Measurements from ENCODE around the gene NOL11.
"Not testable (repeated sequence)": the region's sequence is repeated elsewhere in the genome, so short reads cannot be mapped to it uniquely, and the experiment has no call there.

DNA sequence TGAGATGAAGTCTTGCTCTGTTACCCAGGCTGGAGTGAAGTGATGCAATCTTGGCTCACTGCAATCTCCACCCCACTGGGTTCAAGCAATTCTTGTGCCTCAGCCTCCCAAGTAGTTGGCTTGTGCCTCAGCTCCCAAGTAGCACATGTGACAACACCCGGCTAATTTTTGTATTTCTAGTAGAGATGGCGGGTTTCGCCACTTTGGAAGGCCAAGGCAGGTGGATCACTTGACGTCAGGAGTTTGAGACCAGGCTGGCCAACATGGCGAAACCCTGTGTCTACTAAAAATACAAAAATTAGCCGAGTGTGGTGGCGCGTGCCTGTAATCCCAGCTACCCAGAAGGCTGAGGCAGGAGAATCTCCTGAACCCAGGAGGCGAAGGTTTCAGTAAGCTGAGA, 39.0 kb downstream of the NOL11 start:
- TF ChIP-seq, protein P1, sequence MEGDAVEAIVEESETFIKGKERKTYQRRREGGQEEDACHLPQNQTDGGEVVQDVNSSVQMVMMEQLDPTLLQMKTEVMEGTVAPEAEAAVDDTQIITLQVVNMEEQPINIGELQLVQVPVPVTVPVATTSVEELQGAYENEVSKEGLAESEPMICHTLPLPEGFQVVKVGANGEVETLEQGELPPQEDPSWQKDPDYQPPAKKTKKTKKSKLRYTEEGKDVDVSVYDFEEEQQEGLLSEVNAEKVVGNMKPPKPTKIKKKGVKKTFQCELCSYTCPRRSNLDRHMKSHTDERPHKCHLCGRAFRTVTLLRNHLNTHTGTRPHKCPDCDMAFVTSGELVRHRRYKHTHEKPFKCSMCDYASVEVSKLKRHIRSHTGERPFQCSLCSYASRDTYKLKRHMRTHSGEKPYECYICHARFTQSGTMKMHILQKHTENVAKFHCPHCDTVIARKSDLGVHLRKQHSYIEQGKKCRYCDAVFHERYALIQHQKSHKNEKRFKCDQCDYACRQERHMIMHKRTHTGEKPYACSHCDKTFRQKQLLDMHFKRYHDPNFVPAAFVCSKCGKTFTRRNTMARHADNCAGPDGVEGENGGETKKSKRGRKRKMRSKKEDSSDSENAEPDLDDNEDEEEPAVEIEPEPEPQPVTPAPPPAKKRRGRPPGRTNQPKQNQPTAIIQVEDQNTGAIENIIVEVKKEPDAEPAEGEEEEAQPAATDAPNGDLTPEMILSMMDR (IDR thresholded peaks at IDR 0.05; ENCODE audit: low read depth, low read length, poor library complexity, severe bottlenecking), result not testable (repeated sequence)
- not testable (repeated sequence) for TF ChIP-seq EZH2phosphoT487 (IDR thresholded peaks at IDR 0.05; ENCODE audit: borderline replicate concordance, low read length)

All from DOHH2 (cell line).